Endothelial cell of umbilical vein (primary cell): ENCODE data around the gene CFAP210. TPM values are rescaled to one million over a fixed set of nuclear protein-coding genes. Genes with fewer than 3 reads are reported as not detected.
A peak's percentile ranks its signal among the peaks of the same experiment; 100 is the strongest.

Experiments used
- BruUV-seq: library from RNA; stranded (reverse); fragments of 400-500 nt; replicated peaks from 2 replicates; lab custom pipeline; 2021; lab: Mats Ljungman, UMichigan
- CTCF ChIA-PET: fragments of 300-600, 350-600 bp; sonication (Branson Sonifier 250); formaldehyde crosslinking; loops from one replicate; lab custom pipeline; 2021; ENCODE audit warnings: antibody characterized with exemption, inconsistent platforms; lab: Charles Lee
- POLR2A ChIA-PET: fragments of 300-600, 350-600 bp; sonication (Branson Sonifier 250); formaldehyde crosslinking; loops from one replicate; lab custom pipeline; 2021; ENCODE audit warnings: antibody characterized with exemption, inconsistent platforms; lab: Charles Lee
- DNase-seq: peaks from one replicate; pipeline ENCODE4 v3.0.0-alpha.2; 2011; ENCODE audit warnings: low read depth, low spot score
- FAIRE-seq: peaks from 2 replicates; lab custom pipeline; 2011; peaks lifted over from hg19 to GRCh38; lab: Jason Lieb, UNC
- H2AFZ ChIP-seq: 2 replicates; pipeline ENCODE4 v1.6.0; 2012; ENCODE audit warnings: low read depth, low read length, control low read depth, inconsistent platforms
- H3K27ac ChIP-seq: 2 replicates; pipeline ENCODE4 v1.5.1; 2011; ENCODE audit warnings: low read depth, mild to moderate bottlenecking, control low read depth, low read length, moderate library complexity; ENCODE audit not compliant: insufficient read depth
- H3K27me3 ChIP-seq, 2 experiments: 2 replicates each; pipeline versions ENCODE4 v1.6.0 to v1.6.1; 2011; ENCODE audit warnings: low read length in 2 of 2, mixed read lengths in 1 of 2; ENCODE audit not compliant: control insufficient read depth in 2 of 2, insufficient read depth in 2 of 2
- H3K36me3 ChIP-seq, 2 experiments: 2 replicates in 1 of 2; 3 replicates in 1 of 2; pipeline ENCODE4 v1.5.1; 2011; ENCODE audit warnings: low read length in 2 of 2, mild to moderate bottlenecking in 1 of 2, moderate library complexity in 1 of 2; ENCODE audit not compliant: control insufficient read depth in 2 of 2, insufficient read depth in 2 of 2; ENCODE audit errors: extremely low read depth in 1 of 2
- H3K4me1 ChIP-seq: 3 replicates; pipeline ENCODE4 v1.5.1; 2011; ENCODE audit warnings: mild to moderate bottlenecking, low read length; ENCODE audit not compliant: control insufficient read depth, insufficient read depth; ENCODE audit errors: extremely low read depth
- H3K4me2 ChIP-seq: 2 replicates; pipeline ENCODE4 v1.6.1; 2011; ENCODE audit warnings: low read length, control low read depth, mixed read lengths; ENCODE audit not compliant: insufficient read depth
- H3K4me3 ChIP-seq, 3 experiments: fragments of 200-600 bp in 1 of 3; sonication (generic), shearing (Covaris generic) in 1 of 3; replicated peaks in 1 of 3; 2 replicates each; pipeline ENCODE4 v1.5.1; 2011 to 2016; ENCODE audit warnings: control low read depth in 3 of 3, low read length in 3 of 3, mild to moderate bottlenecking in 2 of 3, inconsistent platforms in 1 of 3, low read depth in 1 of 3, moderate library complexity in 1 of 3; ENCODE audit not compliant: insufficient read depth in 1 of 3
- H3K79me2 ChIP-seq: 2 replicates; pipeline ENCODE4 v1.6.0; 2012; ENCODE audit warnings: low read length, inconsistent platforms; ENCODE audit not compliant: control insufficient read depth, insufficient read depth
- H3K9ac ChIP-seq: replicated peaks from 2 replicates; pipeline ENCODE3; 2011; ENCODE audit warnings: low read length, control low read depth; ENCODE audit not compliant: insufficient read depth; ENCODE audit errors: extremely low read depth
- H3K9me1 ChIP-seq: replicated peaks from 3 replicates; pipeline ENCODE4 v1.6.0; 2011; ENCODE audit warnings: mild to moderate bottlenecking, low read length; ENCODE audit not compliant: control insufficient read depth, insufficient read depth; ENCODE audit errors: extremely low read depth
- H3K9me3 ChIP-seq: replicated peaks from 2 replicates; pipeline ENCODE4 v1.5.1; 2012; ENCODE audit warnings: low read length, inconsistent platforms; ENCODE audit not compliant: control insufficient read depth, insufficient read depth
- H4K20me1 ChIP-seq: replicated peaks from 2 replicates; pipeline ENCODE3; 2011; ENCODE audit warnings: mild to moderate bottlenecking, low read length; ENCODE audit not compliant: control insufficient read depth, insufficient read depth; ENCODE audit errors: extremely low read depth
- CTCF ChIP-seq, 2 donors: IDR thresholded peaks; 1 replicate in 1 of 2; 2 replicates in 1 of 2; pipeline ENCODE4 v1.5.1; 2011; ENCODE audit warnings: low read length in 2 of 2, mild to moderate bottlenecking in 2 of 2, moderate library complexity in 2 of 2, control low read depth in 1 of 2, inconsistent platforms in 1 of 2, low read depth in 1 of 2; ENCODE audit not compliant: insufficient read depth in 1 of 2; ENCODE audit errors: extremely low read depth in 1 of 2
- EZH2 ChIP-seq: IDR thresholded peaks from 2 replicates; pipeline ENCODE4 v1.6.1; 2012; ENCODE audit warnings: borderline replicate concordance, low read depth, mild to moderate bottlenecking, moderate library complexity, low read length, inconsistent platforms; ENCODE audit not compliant: severe bottlenecking
- FOS ChIP-seq: IDR thresholded peaks from 2 replicates; pipeline ENCODE4 v1.6.1; 2011; ENCODE audit warnings: mild to moderate bottlenecking, low read length, moderate library complexity, borderline replicate concordance; ENCODE audit not compliant: insufficient read depth
- GATA2 ChIP-seq: IDR thresholded peaks from 2 replicates; pipeline ENCODE4 v1.7.0; 2011; ENCODE audit warnings: low read depth, mild to moderate bottlenecking, moderate library complexity, mixed read lengths, low read length; ENCODE audit not compliant: insufficient read length, insufficient read depth
- JUN ChIP-seq: IDR thresholded peaks from 2 replicates; pipeline ENCODE4 v1.6.1; 2011; ENCODE audit warnings: borderline replicate concordance, low read depth; ENCODE audit not compliant: insufficient read length, insufficient read depth
- MAX ChIP-seq: IDR thresholded peaks from 2 replicates; pipeline ENCODE4 v1.6.1; 2011; ENCODE audit not compliant: insufficient read depth, insufficient read length
- MYC ChIP-seq: IDR thresholded peaks from one replicate; pipeline ENCODE4 v1.6.1; 2011; ENCODE audit warnings: mild to moderate bottlenecking, low read depth, low read length
- POLR2A ChIP-seq: IDR thresholded peaks from 2 replicates; pipeline ENCODE4 v1.6.1; 2012; ENCODE audit warnings: low read depth, mild to moderate bottlenecking, control low read depth, low read length
- POLR2AphosphoS5 ChIP-seq: IDR thresholded peaks from 2 replicates; pipeline ENCODE4 v1.6.1; 2012; ENCODE audit warnings: low read depth, mild to moderate bottlenecking, control low read depth, low read length, moderate library complexity; ENCODE audit not compliant: insufficient read depth
- dilution Hi-C: fragments of 300-500 bp; cut with MboI; formaldehyde crosslinking; loops from one replicate; pipeline ENCODE4 v1.15.0; 2019; ENCODE audit warnings: low sequenced_read_pairs; ENCODE audit not compliant: extremely low pct_ligation_motif_present
- intact Hi-C: fragments of 100-400 bp; cut with micrococcal nuclease; formaldehyde crosslinking; loops from one replicate; pipeline ENCODE4 v1.10.0; 2022
- polyA plus RNA-seq, 4 experiments: library from polyadenylated mRNA; depleted of rRNA in 3 of 4; stranded (reverse) in 3 of 4; unstranded in 1 of 4; fragments of >200 nt; gene quantifications; 2 replicates each; pipeline versions ENCODE4 v1.2.1 to v1.2.3, GENCODE V29; 2011 to 2012; ENCODE audit warnings: missing spikeins in 1 of 4
- total RNA-seq: library from RNA; stranded (reverse); gene quantifications from 2 replicates; pipeline ENCODE4 v1.2.3, GENCODE V29; 2021

Gene CFAP210
- total and polyA plus RNA-seq, 2 donors (not counting 3 experiments of a cell fraction or from before 2014, with no cell fraction given), result not detected

DNA sequence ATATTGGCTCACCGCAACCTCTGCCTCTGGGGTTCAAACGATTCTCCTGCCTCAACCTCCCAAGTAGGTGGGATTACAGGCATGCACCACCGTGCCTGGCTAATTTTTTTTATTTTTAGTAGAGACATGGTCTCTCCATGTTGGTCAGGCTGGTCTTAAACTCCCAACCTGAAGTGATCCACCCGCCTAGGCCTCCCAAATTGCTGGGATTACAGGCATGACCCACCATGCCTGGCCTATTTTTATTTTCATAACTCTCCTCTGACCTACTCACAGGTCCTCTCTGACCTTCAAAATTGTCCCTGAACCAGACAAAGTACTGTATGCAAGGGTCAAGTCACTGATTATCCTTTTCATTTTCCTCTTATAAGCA is 23.5 kb upstream of the CFAP210 start:
- Histone ChIP-seq H3K9me1 (no peaks in the 10 kb centered on the region), H3K9ac (no peak overlapping the region), H3K4me2 (no peak overlapping the region), H3K27ac (peak overlapping the region; percentile 39), H3K9me3 (no peaks in the 10 kb centered on the region), H3K79me2 (no peaks in the 10 kb centered on the region), H4K20me1 (no peaks in the 10 kb centered on the region), H2AFZ (no peak overlapping the region), H3K36me3 (no peaks in the 10 kb centered on the region), H3K4me1 (peaks cover 13% of the 10 kb centered on the region), H3K4me3 (no peak overlapping the region), H3K27me3 (no peaks in the 10 kb centered on the region)
- CTCF ChIA-PET, result no interaction called here
- TF ChIP-seq FOS (no peak), GATA2 (no peak), POLR2AphosphoS5 (no peak), POLR2A (no peak), CTCF (IDR thresholded peaks at IDR 0.05; ENCODE audit: extremely low read depth in 1 of 2, insufficient read depth in 1 of 2, low read depth in 1 of 2, low read length in 2 of 2) (no peak), MYC (no peak), EZH2 (no peak), MAX (no peak), JUN (no peak)
- FAIRE-seq (no peak), DNase-seq (no peak)
- no TSS peak for BruUV-seq
- POLR2A ChIA-PET, result no interaction called here
- intact Hi-C loops (loop anchor here (1.0 to 2.0 kb wide), 3 partner anchors 11 to 23 kb away; partner anchors contain the start of genes CFAP210, KLHL23 and PHOSPHO2), dilution Hi-C loops (no loop called here)
